ENCODE measurements around the gene MEDAG. TPM values are rescaled to one million over a fixed set of nuclear protein-coding genes. Genes with fewer than 3 reads are reported as not detected.

MEDAG gene
- polyA plus RNA-seq, 3 donors, result not detected

- Mint-ChIP-seq H3K27ac (no peak overlapping the region), H3K4me1 (no peaks in the 10 kb centered on the region), H3K27me3 (ENCODE audit: low read depth in 3 of 3) (peaks cover 3 to 11% (median 5%) of the 10 kb centered on the region in 3 donors)
These were observed 18.6 kb downstream of the MEDAG start for GRCh38 chr13:30924721-30925120.

GRCh38 chr13:30925429-30925828, 19.4 kb downstream of the MEDAG start:
- no CpG with 5 or more reads among the region's 1 CpG for WGBS (ENCODE audit: insufficient coverage)
- H3K27me3 ChIP-seq (ENCODE audit: control insufficient read depth in 2 of 2, insufficient read depth in 2 of 2, low read length in 2 of 2), result no peaks in the 10 kb centered on the region
- H3K4me1 ChIP-seq (ENCODE audit: control insufficient read depth in 1 of 2, insufficient read depth in 2 of 2, low read length in 2 of 2), result no peaks in the 10 kb centered on the region
- H2AFZ ChIP-seq (ENCODE audit: insufficient read depth, low read depth, low read length, poor library complexity, severe bottlenecking), result no peak overlapping the region
- H3K27ac Mint-ChIP-seq, result no peak overlapping the region
- no peaks in the 10 kb centered on the region for H3K36me3 Mint-ChIP-seq
- H3K9ac ChIP-seq (ENCODE audit: insufficient read depth, low read length, poor library complexity, severe bottlenecking), result no peak overlapping the region
- peaks cover 0 to 2% (median 0%) of the 10 kb centered on the region in 7 donors for H3K9me3 Mint-ChIP-seq
- H3K36me3 ChIP-seq (replicated peaks in 1 of 2; ENCODE audit: control insufficient read depth in 1 of 2, insufficient read depth in 2 of 2, low read length in 2 of 2), result no peaks in the 10 kb centered on the region
- peaks cover 3 to 11% (median 5%) of the 10 kb centered on the region in 3 donors for H3K27me3 Mint-ChIP-seq (ENCODE audit: low read depth in 3 of 3)
- no peak overlapping the region for H3K4me3 Mint-ChIP-seq
- H3K27ac ChIP-seq (ENCODE audit: low read depth in 1 of 2, low read length in 2 of 2), result no peak overlapping the region
- no peak overlapping the region for H3K4me3 ChIP-seq (replicated peaks in 1 of 3; ENCODE audit: low read depth in 2 of 3, low read length in 3 of 3)
- intact Hi-C loops (cut with micrococcal nuclease), result no loop called here
- H3K4me2 ChIP-seq (replicated peaks; ENCODE audit: extremely low read depth, low read length, poor library complexity, severe bottlenecking), result no peak overlapping the region
- H4K20me1 ChIP-seq (ENCODE audit: insufficient read depth, low read length), result no peaks in the 10 kb centered on the region
- H3K9me3 ChIP-seq (replicated peaks in 1 of 2; ENCODE audit: control insufficient read depth in 1 of 2, insufficient read depth in 1 of 2, low read length in 2 of 2), result no peaks in the 10 kb centered on the region
- no peaks in the 10 kb centered on the region for H3K79me2 ChIP-seq (ENCODE audit: insufficient read depth, low read length)
- no peaks in the 10 kb centered on the region for H3K4me1 Mint-ChIP-seq
- no peak for TF ChIP-seq CTCF (IDR thresholded peaks at IDR 0.05)
- DNase-seq, result no peak

More at GRCh38 chr13:30924721-30925120, 18.6 kb downstream of the MEDAG start:
- intact Hi-C loops (cut with micrococcal nuclease), result no loop called here
- no peak for TF ChIP-seq CTCF (IDR thresholded peaks at IDR 0.05)
- no peak for DNase-seq
- Histone ChIP-seq H3K4me3 (replicated peaks in 1 of 3; ENCODE audit: low read depth in 2 of 3, low read length in 3 of 3) (no peak overlapping the region), H4K20me1 (ENCODE audit: insufficient read depth, low read length) (no peaks in the 10 kb centered on the region), H3K4me2 (replicated peaks; ENCODE audit: extremely low read depth, low read length, poor library complexity, severe bottlenecking) (no peak overlapping the region), H3K27me3 (ENCODE audit: control insufficient read depth in 2 of 2, insufficient read depth in 2 of 2, low read length in 2 of 2) (no peaks in the 10 kb centered on the region), H3K36me3 (replicated peaks in 1 of 2; ENCODE audit: control insufficient read depth in 1 of 2, insufficient read depth in 2 of 2, low read length in 2 of 2) (no peaks in the 10 kb centered on the region), H2AFZ (ENCODE audit: insufficient read depth, low read depth, low read length, poor library complexity, severe bottlenecking) (no peak overlapping the region), H3K9ac (ENCODE audit: insufficient read depth, low read length, poor library complexity, severe bottlenecking) (no peak overlapping the region), H3K27ac (ENCODE audit: low read depth in 1 of 2, low read length in 2 of 2) (no peak overlapping the region), H3K4me1 (ENCODE audit: control insufficient read depth in 1 of 2, insufficient read depth in 2 of 2, low read length in 2 of 2) (no peaks in the 10 kb centered on the region), H3K79me2 (ENCODE audit: insufficient read depth, low read length) (no peaks in the 10 kb centered on the region), H3K9me3 (replicated peaks in 1 of 2; ENCODE audit: control insufficient read depth in 1 of 2, insufficient read depth in 1 of 2, low read length in 2 of 2) (no peaks in the 10 kb centered on the region)
- 82% methylated on average over 1 of the region's 3 CpGs for whole genome bisulfite sequencing (ENCODE audit: insufficient coverage)
- Mint-ChIP-seq H3K9me3 (peaks cover 0 to under 1% (median 0%) of the 10 kb centered on the region in 7 donors), H3K4me3 (no peak overlapping the region), H3K36me3 (no peaks in the 10 kb centered on the region)
